Chondrocyte (in vitro differentiated cells): Measurements from ENCODE around the gene TRAF3. TPM values are rescaled to one million over a fixed set of nuclear protein-coding genes. Genes with fewer than 3 reads are reported as not detected.

Source experiments
- DNase-seq: peaks from one replicate; pipeline ENCODE4 v3.0.0; 2021; ENCODE audit warnings: mixed read lengths, low spot score
- H3K27ac Mint-ChIP-seq: one replicate; pipeline ENCODE4 v1.8.0; 2021; ENCODE audit warnings: mild to moderate bottlenecking, moderate library complexity, mixed read lengths; ENCODE audit not compliant: unreplicated experiment
- H3K27me3 Mint-ChIP-seq: 2 replicates; pipeline ENCODE4 v1.8.0; 2021; ENCODE audit warnings: low read depth, mixed read lengths
- H3K36me3 Mint-ChIP-seq: 2 replicates; pipeline ENCODE4 v1.8.0; 2021; ENCODE audit warnings: low read depth, mixed read lengths
- H3K4me1 Mint-ChIP-seq: 2 replicates; pipeline ENCODE4 v1.8.0; 2021; ENCODE audit warnings: low read depth, mild to moderate bottlenecking, mixed read lengths
- H3K4me3 Mint-ChIP-seq: one replicate; pipeline ENCODE4 v1.8.0; 2021; ENCODE audit warnings: mild to moderate bottlenecking, moderate library complexity, mixed read lengths; ENCODE audit not compliant: unreplicated experiment
- H3K9me3 Mint-ChIP-seq: 2 replicates; pipeline ENCODE4 v1.8.0; 2021; ENCODE audit warnings: low read depth, mixed read lengths
- CTCF ChIP-seq: fragments of 200-600 bp; sonication (generic); IDR thresholded peaks from 2 replicates; pipeline ENCODE4 v1.5.0; 2021; ENCODE audit warnings: antibody characterized with exemption, mild to moderate bottlenecking, moderate library complexity
- total RNA-seq: library from RNA; stranded (reverse); gene quantifications from 3 replicates; pipeline ENCODE4 v1.2.1, GENCODE V29; 2021

TRAF3 gene
- total RNA-seq, 1 donor from 2014 or later, result 20.1 TPM

DNA sequence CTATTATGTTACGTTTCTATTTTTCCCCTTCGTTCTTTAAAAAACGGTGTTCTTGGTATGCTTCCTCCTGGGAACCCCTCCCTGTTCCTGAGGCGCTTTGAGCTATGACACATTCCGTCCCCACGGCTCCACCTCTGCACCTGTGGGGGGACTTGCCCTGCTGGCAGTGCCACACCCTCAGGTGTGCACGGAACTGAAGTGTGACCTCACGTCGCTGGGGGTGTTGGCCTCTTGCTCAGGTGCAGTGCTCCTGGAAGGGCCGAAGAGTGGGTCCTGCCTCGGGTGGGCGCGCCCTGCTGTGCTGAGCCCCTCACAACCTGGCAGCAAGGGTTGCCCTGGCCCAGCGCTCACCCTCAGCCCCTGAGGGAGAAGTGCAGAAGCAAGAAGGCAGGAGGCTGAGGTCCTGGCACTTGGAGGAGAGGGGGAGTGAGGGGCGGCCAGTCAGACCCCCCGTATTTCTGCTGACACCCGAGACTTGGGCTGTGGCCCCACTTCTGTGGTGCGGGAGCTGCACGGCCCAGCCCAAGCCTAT lies 150.2 kb downstream of the TRAF3 start:
- Mint-ChIP-seq H3K36me3 (peaks cover 4% of the 10 kb centered on the region), H3K27ac (no peak overlapping the region), H3K27me3 (no peaks in the 10 kb centered on the region), H3K4me3 (no peak overlapping the region), H3K9me3 (no peaks in the 10 kb centered on the region), H3K4me1 (peaks cover 6% of the 10 kb centered on the region)
- DNase-seq, result peak; percentile 87
- TF ChIP-seq CTCF, result no peak

GRCh38 chr14:102927878-102928411 lies 150.7 kb downstream of the TRAF3 start:
- no peak for TF ChIP-seq CTCF
- Mint-ChIP-seq H3K4me1 (peaks cover 6% of the 10 kb centered on the region), H3K27me3 (no peaks in the 10 kb centered on the region), H3K27ac (no peak overlapping the region), H3K4me3 (no peak overlapping the region), H3K36me3 (peaks cover 6% of the 10 kb centered on the region), H3K9me3 (no peaks in the 10 kb centered on the region)
- DNase-seq, result no peak

GRCh38 chr14:102928412-102929240 lies 151.4 kb downstream of the TRAF3 start:
- Mint-ChIP-seq H3K4me3 (peak overlapping the region; percentile 53), H3K27me3 (no peaks in the 10 kb centered on the region), H3K4me1 (peaks cover 6% of the 10 kb centered on the region), H3K27ac (no peak overlapping the region), H3K36me3 (peaks cover 12% of the 10 kb centered on the region), H3K9me3 (no peaks in the 10 kb centered on the region)
- DNase-seq, result no peak
- TF ChIP-seq CTCF, result no peak

DNA sequence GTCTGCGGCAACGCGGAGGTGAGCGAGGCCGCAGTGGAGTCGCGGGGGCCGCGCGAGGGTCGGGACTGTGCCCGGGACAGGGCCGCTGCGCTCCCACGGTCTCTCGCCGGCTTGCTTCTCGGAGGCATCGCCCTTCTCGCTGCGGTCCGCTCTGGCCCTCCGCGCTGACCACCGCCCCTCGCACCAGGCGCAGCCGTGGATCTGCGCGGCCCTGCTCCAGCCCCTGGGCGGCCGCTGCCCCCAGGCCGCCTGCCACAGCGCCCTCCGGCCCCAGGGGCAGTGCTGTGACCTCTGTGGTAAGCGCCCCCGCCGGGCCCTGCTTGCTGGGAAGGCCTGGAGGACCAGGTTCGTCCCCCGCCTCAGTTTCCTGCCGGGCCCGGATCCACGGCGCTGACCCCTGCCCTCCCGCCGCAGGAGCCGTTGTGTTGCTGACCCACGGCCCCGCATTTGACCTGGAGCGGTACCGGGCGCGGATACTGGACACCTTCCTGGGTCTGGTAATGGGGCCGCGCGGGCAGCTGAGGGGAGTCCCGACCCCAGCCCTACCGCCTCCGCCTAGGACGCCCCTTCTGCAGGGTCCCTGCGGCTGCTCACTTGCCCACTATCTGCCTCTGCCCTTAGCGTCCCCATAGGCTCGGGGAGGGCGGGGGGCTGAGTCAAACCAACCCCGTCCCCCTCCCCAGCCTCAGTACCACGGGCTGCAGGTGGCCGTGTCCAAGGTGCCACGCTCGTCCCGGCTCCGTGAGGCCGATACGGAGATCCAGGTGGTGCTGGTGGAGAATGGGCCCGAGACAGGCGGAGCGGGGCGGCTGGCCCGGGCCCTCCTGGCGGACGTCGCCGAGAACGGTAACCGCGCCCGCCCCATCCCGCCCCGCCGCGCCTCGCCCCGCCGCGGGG lies 152.2 kb downstream of the TRAF3 start:
- H3K27me3 Mint-ChIP-seq, result no peaks in the 10 kb centered on the region
- H3K4me3 Mint-ChIP-seq, result no peak overlapping the region
- no peak for DNase-seq
- H3K36me3 Mint-ChIP-seq, result peaks cover 16% of the 10 kb centered on the region
- H3K9me3 Mint-ChIP-seq, result no peaks in the 10 kb centered on the region
- no peak for TF ChIP-seq CTCF
- H3K4me1 Mint-ChIP-seq, result peaks cover 6% of the 10 kb centered on the region
- no peak overlapping the region for H3K27ac Mint-ChIP-seq
